ENCODE measurements around the gene SHROOM4.

DNA sequence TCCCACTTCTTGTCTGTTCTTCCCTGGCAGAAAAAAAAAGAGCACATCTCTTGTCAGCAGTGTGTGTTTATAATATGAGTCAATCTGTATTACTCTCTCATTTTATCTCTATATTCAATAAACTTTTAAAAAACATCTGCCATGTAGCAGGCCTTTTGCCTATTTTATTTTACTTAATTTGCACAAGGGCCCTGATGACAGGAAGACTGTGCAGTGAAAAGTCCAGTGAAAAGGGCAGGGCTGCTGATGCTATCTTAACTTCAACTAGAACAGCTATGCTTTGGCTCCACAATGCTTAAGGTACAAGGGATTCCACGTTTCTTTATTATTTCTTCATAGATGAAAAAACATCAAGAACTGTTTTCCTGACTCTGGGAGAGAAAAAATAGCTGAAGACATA, 246.4 kb downstream of the SHROOM4 start:
- TF ChIP-seq, protein P1, sequence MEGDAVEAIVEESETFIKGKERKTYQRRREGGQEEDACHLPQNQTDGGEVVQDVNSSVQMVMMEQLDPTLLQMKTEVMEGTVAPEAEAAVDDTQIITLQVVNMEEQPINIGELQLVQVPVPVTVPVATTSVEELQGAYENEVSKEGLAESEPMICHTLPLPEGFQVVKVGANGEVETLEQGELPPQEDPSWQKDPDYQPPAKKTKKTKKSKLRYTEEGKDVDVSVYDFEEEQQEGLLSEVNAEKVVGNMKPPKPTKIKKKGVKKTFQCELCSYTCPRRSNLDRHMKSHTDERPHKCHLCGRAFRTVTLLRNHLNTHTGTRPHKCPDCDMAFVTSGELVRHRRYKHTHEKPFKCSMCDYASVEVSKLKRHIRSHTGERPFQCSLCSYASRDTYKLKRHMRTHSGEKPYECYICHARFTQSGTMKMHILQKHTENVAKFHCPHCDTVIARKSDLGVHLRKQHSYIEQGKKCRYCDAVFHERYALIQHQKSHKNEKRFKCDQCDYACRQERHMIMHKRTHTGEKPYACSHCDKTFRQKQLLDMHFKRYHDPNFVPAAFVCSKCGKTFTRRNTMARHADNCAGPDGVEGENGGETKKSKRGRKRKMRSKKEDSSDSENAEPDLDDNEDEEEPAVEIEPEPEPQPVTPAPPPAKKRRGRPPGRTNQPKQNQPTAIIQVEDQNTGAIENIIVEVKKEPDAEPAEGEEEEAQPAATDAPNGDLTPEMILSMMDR (IDR thresholded peaks at IDR 0.05 in 2 of 3, conservative IDR thresholded peaks at IDR 0.05 in 1 of 3; ENCODE audit: borderline replicate concordance in 1 of 3, insufficient read depth in 1 of 3, low read depth in 2 of 3, low read length in 2 of 3), result no peak
- TF ChIP-seq POLR2A (IDR thresholded peaks at IDR 0.05; ENCODE audit: borderline replicate concordance, extremely low read depth, insufficient read depth, insufficient read length) (no peak), JUND (IDR thresholded peaks at IDR 0.05) (no peak), YY1 (IDR thresholded peaks at IDR 0.05; ENCODE audit: extremely low read depth, insufficient replicate concordance, low read depth, low read length) (no peak), EGR1 (IDR thresholded peaks at IDR 0.05; ENCODE audit: low read depth) (no peak), ATF3 (IDR thresholded peaks at IDR 0.05) (no peak), ELF1 (IDR thresholded peaks at IDR 0.05; ENCODE audit: borderline replicate concordance, low read depth) (no peak), EZH2phosphoT487 (IDR thresholded peaks at IDR 0.05; ENCODE audit: borderline replicate concordance) (no peak), SRF (IDR thresholded peaks at IDR 0.05; ENCODE audit: low read depth) (no peak), FOSL1 (IDR thresholded peaks at IDR 0.05; ENCODE audit: low read depth) (no peak), POLR2AphosphoS5 (IDR thresholded peaks at IDR 0.05; ENCODE audit: low read depth, low read length) (no peak), SIN3A (IDR thresholded peaks at IDR 0.05; ENCODE audit: low read depth) (no peak), EZH2 (IDR thresholded peaks at IDR 0.05) (no peak)
- TF ChIP-seq, protein P2, sequence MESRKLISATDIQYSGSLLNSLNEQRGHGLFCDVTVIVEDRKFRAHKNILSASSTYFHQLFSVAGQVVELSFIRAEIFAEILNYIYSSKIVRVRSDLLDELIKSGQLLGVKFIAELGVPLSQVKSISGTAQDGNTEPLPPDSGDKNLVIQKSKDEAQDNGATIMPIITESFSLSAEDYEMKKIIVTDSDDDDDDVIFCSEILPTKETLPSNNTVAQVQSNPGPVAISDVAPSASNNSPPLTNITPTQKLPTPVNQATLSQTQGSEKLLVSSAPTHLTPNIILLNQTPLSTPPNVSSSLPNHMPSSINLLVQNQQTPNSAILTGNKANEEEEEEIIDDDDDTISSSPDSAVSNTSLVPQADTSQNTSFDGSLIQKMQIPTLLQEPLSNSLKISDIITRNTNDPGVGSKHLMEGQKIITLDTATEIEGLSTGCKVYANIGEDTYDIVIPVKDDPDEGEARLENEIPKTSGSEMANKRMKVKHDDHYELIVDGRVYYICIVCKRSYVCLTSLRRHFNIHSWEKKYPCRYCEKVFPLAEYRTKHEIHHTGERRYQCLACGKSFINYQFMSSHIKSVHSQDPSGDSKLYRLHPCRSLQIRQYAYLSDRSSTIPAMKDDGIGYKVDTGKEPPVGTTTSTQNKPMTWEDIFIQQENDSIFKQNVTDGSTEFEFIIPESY (IDR thresholded peaks at IDR 0.05; ENCODE audit: extremely low read depth, insufficient replicate concordance, low read length), result no peak
